C4-2B (cell line): ENCODE measurements around the gene MFGE8.

Source experiments
- ZFX ChIP-seq: fragments of 450-650 bp; IDR thresholded peaks from 2 replicates; pipeline ENCODE4 v1.6.1; 2017
- TF ChIP-seq, protein P1 (sequence below): fragments of 450-650 bp; conservative IDR thresholded peaks from 2 replicates; pipeline ENCODE4 v1.5.1; 2017; ENCODE audit warnings: mild to moderate bottlenecking

DNA sequence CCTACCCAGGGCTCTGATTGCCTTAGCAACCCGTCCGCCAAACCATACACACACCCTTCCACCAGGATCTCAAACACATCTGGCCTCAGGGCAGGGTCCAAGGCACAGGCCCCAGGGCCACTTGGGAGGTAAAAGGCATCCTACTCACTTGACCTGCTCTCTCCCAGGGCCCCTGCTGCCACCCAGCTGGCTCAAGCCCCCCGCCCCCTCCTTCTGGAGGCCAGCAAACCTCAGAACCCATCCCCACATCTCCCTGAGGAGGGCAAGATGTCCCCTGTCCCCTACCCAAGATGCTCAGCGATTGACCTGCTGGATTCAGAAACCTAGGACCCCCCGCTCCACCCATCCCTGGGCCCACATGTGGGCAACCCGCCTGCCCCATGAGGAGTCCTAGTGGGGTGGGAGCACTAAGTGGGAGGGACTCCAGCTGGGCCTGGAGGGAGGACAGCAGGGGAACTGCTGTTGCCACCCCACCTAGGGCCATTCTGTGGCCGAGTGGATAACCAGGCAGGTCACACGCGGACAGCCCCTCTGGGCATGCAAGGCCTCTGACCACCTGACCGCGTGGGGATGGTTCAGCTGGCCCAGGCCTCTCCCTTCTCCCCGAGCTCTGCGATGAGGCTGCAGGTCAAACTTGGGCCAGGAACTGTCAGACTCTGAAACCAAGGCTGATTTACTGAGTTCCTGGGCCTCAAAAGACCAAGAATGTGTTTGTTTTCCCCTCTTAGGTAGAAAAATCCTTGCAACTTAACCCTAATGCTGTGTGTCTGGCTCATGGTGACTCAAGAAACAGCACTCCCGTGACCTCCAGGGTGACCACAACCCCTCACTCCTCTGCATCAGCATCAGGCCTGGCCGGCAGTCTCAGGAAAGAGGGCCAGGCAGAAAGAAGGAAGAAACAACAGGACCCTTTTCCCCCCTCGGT, 4.2 kb downstream of the MFGE8 start:
- TF ChIP-seq, protein P1, sequence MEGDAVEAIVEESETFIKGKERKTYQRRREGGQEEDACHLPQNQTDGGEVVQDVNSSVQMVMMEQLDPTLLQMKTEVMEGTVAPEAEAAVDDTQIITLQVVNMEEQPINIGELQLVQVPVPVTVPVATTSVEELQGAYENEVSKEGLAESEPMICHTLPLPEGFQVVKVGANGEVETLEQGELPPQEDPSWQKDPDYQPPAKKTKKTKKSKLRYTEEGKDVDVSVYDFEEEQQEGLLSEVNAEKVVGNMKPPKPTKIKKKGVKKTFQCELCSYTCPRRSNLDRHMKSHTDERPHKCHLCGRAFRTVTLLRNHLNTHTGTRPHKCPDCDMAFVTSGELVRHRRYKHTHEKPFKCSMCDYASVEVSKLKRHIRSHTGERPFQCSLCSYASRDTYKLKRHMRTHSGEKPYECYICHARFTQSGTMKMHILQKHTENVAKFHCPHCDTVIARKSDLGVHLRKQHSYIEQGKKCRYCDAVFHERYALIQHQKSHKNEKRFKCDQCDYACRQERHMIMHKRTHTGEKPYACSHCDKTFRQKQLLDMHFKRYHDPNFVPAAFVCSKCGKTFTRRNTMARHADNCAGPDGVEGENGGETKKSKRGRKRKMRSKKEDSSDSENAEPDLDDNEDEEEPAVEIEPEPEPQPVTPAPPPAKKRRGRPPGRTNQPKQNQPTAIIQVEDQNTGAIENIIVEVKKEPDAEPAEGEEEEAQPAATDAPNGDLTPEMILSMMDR, result no peak
- TF ChIP-seq ZFX, result no peak
